GM12891 (cell line): ENCODE data around the gene LOC128125822.

Source experiments
- POLR2A ChIP-seq: IDR thresholded peaks from 2 replicates; pipeline ENCODE4 v1.6.1; 2011; ENCODE audit warnings: low read depth, low read length, control low read depth
- POLR2AphosphoS5 ChIP-seq: IDR thresholded peaks from 2 replicates; pipeline ENCODE4 v1.6.1; 2011; ENCODE audit warnings: low read depth, low read length, control low read depth
- POU2F2 ChIP-seq: IDR thresholded peaks from 2 replicates; pipeline ENCODE4 v1.6.1; 2011; ENCODE audit warnings: low read depth, mild to moderate bottlenecking, control low read depth, low read length, moderate library complexity

- TF ChIP-seq POLR2AphosphoS5, result no peak
- no peak for TF ChIP-seq POLR2A
- 0 out of 2 replicates have a peak, but pooled peaks have one; percentile 44 for TF ChIP-seq POU2F2
Measured at GRCh38 chr6:63598049-63599036, 26.1 kb downstream of the LOC128125822 start.
